Measurements from ENCODE around the gene IGF2BP2.
"Not testable (repeated sequence)": the region's sequence is repeated elsewhere in the genome, so short reads cannot be mapped to it uniquely, and the experiment has no call there.

IGF2BP2 gene

GRCh38 chr3:185807445-185808068, 17.3 kb downstream of the IGF2BP2 start:
- DNase-seq (ENCODE audit: low read depth in 2 of 2, low spot score in 1 of 2): no peak

GRCh38 chr3:185798831-185799110, 26.1 kb downstream of the IGF2BP2 start:
- not testable (repeated sequence) for DNase-seq (ENCODE audit: low read depth in 2 of 2, low spot score in 1 of 2)

GRCh38 chr3:185797993-185798830, 26.6 kb downstream of the IGF2BP2 start:
- no peak for DNase-seq (ENCODE audit: low read depth in 2 of 2, low spot score in 1 of 2)

- DNase-seq (ENCODE audit: low read depth in 2 of 2, low spot score in 1 of 2): no peak
Measured at GRCh38 chr3:185797108-185797881, 27.5 kb downstream of the IGF2BP2 start.

GRCh38 chr3:185796431-185797107, 28.3 kb downstream of the IGF2BP2 start:
- no peak for DNase-seq (ENCODE audit: low read depth in 2 of 2, low spot score in 1 of 2)

GRCh38 chr3:185793381-185793780, 31.5 kb downstream of the IGF2BP2 start:
- DNase-seq (ENCODE audit: low read depth in 2 of 2, low spot score in 1 of 2): no peak

- DNase-seq (ENCODE audit: low read depth in 2 of 2, low spot score in 1 of 2): no peak
Measured at GRCh38 chr3:185792955-185793354, 31.9 kb downstream of the IGF2BP2 start.

- DNase-seq (ENCODE audit: low read depth in 2 of 2, low spot score in 1 of 2): no peak
Measured at GRCh38 chr3:185789891-185790830, 34.7 kb downstream of the IGF2BP2 start.

GRCh38 chr3:185789134-185789533, 35.7 kb downstream of the IGF2BP2 start:
- no peak for DNase-seq (ENCODE audit: low read depth in 2 of 2, low spot score in 1 of 2)

GRCh38 chr3:185788292-185788691, 36.5 kb downstream of the IGF2BP2 start:
- no peak for DNase-seq (ENCODE audit: low read depth in 2 of 2, low spot score in 1 of 2)

GRCh38 chr3:185786956-185787877, 37.6 kb downstream of the IGF2BP2 start:
- DNase-seq (ENCODE audit: low read depth in 2 of 2, low spot score in 1 of 2): no peak

- DNase-seq (ENCODE audit: low read depth in 2 of 2, low spot score in 1 of 2): not testable (repeated sequence)
Measured at GRCh38 chr3:185786258-185786657, 38.6 kb downstream of the IGF2BP2 start.

GRCh38 chr3:185784317-185784716, 40.5 kb downstream of the IGF2BP2 start:
- DNase-seq (ENCODE audit: low read depth in 2 of 2, low spot score in 1 of 2): no peak

GRCh38 chr3:185781759-185782158, 43.1 kb downstream of the IGF2BP2 start:
- no peak for DNase-seq (ENCODE audit: low read depth in 2 of 2, low spot score in 1 of 2)

- no peak for DNase-seq (ENCODE audit: low read depth in 2 of 2, low spot score in 1 of 2)
Measured at GRCh38 chr3:185779461-185779860, 45.4 kb downstream of the IGF2BP2 start.

GRCh38 chr3:185778821-185779220, 46.0 kb downstream of the IGF2BP2 start:
- no peak for DNase-seq (ENCODE audit: low read depth in 2 of 2, low spot score in 1 of 2)

- DNase-seq (ENCODE audit: low read depth in 2 of 2, low spot score in 1 of 2): no peak
Measured at GRCh38 chr3:185778094-185778493, 46.7 kb downstream of the IGF2BP2 start.

GRCh38 chr3:185770109-185770508, 54.7 kb downstream of the IGF2BP2 start:
- DNase-seq (ENCODE audit: low read depth in 2 of 2, low spot score in 1 of 2): no peak

GRCh38 chr3:185768578-185768982, 56.3 kb downstream of the IGF2BP2 start:
- peak; percentile 9 to 24 for DNase-seq (ENCODE audit: low read depth in 2 of 2, low spot score in 1 of 2)

All from stimulated activated CD8-positive, alpha-beta memory T cell treated with anti-CD3 and anti-CD28 coated beads, Interleukin-4, amount 100 ng/mL, for 1 hour (primary cell).